ENCODE measurements around the gene TMEM235. TPM values are rescaled to one million over a fixed set of nuclear protein-coding genes. Genes with fewer than 3 reads are reported as not detected.

The TMEM235 gene
- total and polyA plus RNA-seq, 9 of the 15 experiments (the other 6 are each of a cell fraction or from before 2014, with no cell fraction given) = not detected

- Histone ChIP-seq H3K4me2 (ENCODE audit: insufficient read depth, low read length) (no peak overlapping the region), H3K9me3 (replicated peaks; ENCODE audit: control insufficient read depth, insufficient read depth, low read depth, low read length) (no peaks in the 10 kb centered on the region), H3K9ac (ENCODE audit: insufficient read depth in 1 of 2, low read depth in 2 of 2, low read length in 2 of 2) (no peak overlapping the region), H3K27ac (ENCODE audit: extremely low read depth, low read depth, low read length) (no peak overlapping the region), H3K9me1 (ENCODE audit: control insufficient read depth, insufficient read depth, low read length) (no peaks in the 10 kb centered on the region), H4K20me1 (replicated peaks; ENCODE audit: control insufficient read depth, insufficient read depth, low read length) (0 out of 2 replicates have a peak, but pooled peaks cover 2% of the 10 kb centered on the region), H3K36me3 (ENCODE audit: control insufficient read depth, insufficient read depth, low read length) (peaks cover 63% of the 10 kb centered on the region; the same call in 2 of the 3 replicates), H2AFZ (ENCODE audit: low read depth, low read length) (no peak overlapping the region), H3K4me1 (replicated peaks in 1 of 2; ENCODE audit: control insufficient read depth in 2 of 2, insufficient read depth in 2 of 2, low read length in 2 of 2) (peaks cover 0 to 12% of the 10 kb centered on the region in 2 experiments; a peak in 3 of 5 replicates), H3K4me3 (no peak overlapping the region), H3K79me2 (ENCODE audit: control insufficient read depth, insufficient read depth, low read length) (peaks cover 6% of the 10 kb centered on the region; the same call in 1 of the 3 replicates), H3K27me3 (ENCODE audit: control insufficient read depth in 2 of 2, insufficient read depth in 2 of 2, low read length in 2 of 2) (no peaks in the 10 kb centered on the region)
- FAIRE-seq (no peak), DNase-seq (ENCODE audit: extremely low read depth in 1 of 4, low spot score in 3 of 4) (no peak), ATAC-seq (no peak)
- no peak for TF ChIP-seq HNRNPLL (IDR thresholded peaks at IDR 0.05; ENCODE audit: low read depth, low read length, poor library complexity, severe bottlenecking)
- TF ChIP-seq, protein P1, sequence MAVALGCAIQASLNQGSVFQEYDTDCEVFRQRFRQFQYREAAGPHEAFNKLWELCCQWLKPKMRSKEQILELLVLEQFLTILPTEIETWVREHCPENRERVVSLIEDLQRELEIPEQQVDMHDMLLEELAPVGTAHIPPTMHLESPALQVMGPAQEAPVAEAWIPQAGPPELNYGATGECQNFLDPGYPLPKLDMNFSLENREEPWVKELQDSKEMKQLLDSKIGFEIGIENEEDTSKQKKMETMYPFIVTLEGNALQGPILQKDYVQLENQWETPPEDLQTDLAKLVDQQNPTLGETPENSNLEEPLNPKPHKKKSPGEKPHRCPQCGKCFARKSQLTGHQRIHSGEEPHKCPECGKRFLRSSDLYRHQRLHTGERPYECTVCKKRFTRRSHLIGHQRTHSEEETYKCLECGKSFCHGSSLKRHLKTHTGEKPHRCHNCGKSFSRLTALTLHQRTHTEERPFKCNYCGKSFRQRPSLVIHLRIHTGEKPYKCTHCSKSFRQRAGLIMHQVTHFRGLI (CRISPR knock-in tag; IDR thresholded peaks at IDR 0.05) = no peak
- TF ChIP-seq, protein P2, sequence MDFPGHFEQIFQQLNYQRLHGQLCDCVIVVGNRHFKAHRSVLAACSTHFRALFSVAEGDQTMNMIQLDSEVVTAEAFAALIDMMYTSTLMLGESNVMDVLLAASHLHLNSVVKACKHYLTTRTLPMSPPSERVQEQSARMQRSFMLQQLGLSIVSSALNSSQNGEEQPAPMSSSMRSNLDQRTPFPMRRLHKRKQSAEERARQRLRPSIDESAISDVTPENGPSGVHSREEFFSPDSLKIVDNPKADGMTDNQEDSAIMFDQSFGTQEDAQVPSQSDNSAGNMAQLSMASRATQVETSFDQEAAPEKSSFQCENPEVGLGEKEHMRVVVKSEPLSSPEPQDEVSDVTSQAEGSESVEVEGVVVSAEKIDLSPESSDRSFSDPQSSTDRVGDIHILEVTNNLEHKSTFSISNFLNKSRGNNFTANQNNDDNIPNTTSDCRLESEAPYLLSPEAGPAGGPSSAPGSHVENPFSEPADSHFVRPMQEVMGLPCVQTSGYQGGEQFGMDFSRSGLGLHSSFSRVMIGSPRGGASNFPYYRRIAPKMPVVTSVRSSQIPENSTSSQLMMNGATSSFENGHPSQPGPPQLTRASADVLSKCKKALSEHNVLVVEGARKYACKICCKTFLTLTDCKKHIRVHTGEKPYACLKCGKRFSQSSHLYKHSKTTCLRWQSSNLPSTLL (IDR thresholded peaks at IDR 0.05) = no peak
- no peak for TF ChIP-seq SIRT6 (IDR thresholded peaks at IDR 0.05; ENCODE audit: low read depth, low read length)
- TF ChIP-seq, protein P3, sequence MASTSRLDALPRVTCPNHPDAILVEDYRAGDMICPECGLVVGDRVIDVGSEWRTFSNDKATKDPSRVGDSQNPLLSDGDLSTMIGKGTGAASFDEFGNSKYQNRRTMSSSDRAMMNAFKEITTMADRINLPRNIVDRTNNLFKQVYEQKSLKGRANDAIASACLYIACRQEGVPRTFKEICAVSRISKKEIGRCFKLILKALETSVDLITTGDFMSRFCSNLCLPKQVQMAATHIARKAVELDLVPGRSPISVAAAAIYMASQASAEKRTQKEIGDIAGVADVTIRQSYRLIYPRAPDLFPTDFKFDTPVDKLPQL (IDR thresholded peaks at IDR 0.05; ENCODE audit: extremely low read depth, insufficient read length) = no peak
- no peak for TF ChIP-seq NFRKB (IDR thresholded peaks at IDR 0.05; ENCODE audit: low read depth)
- TF ChIP-seq NR2C2 (CRISPR knock-in tag; IDR thresholded peaks at IDR 0.05) = no peak
- TF ChIP-seq NR2C2 (tag; IDR thresholded peaks at IDR 0.05) = no peak
- TF ChIP-seq BMI1 (IDR thresholded peaks at IDR 0.05; ENCODE audit: low read length) = no peak
- no peak for TF ChIP-seq FOXJ3 (CRISPR knock-in tag; IDR thresholded peaks at IDR 0.05)
- ChIA-PET CTCF (ENCODE audit: low intra/inter-chr PET ratio) (no interaction called here), POLR2A (interaction anchor here (0.5 to 4.3 kb wide), 4 partner anchors 9 to 96 kb away, joined by 3 to 30 read pairs (median 3); partner anchors contain the start of gene BIRC5)
- 85% methylated on average over 3 of the region's 3 CpGs for WGBS (ENCODE audit: insufficient coverage, low coverage, missing lambda C conversion rate)
- in situ Hi-C loops (cut with MboI) = no loop called here
- no TSS peak for BruUV-seq (replicated peaks)
- intact Hi-C loops (cut with micrococcal nuclease) = no loop called here
These were observed 7.7 kb upstream of the TMEM235 start for GRCh38 chr17:78223765-78224164.
